HG03108 (cell line): ENCODE measurements around the gene JMJD7.

ENCODE experiments used
- ATAC-seq: cut with Tn5 transposase; IDR thresholded peaks from one replicate; pipeline ENCODE4 v1.9.1; 2021; ENCODE audit warnings: moderate library complexity; ENCODE audit not compliant: unreplicated experiment

The JMJD7 gene

GRCh38 chr15:41880156-41880877, 52.4 kb downstream of the JMJD7 start:
- no peak for ATAC-seq

- no peak for ATAC-seq
Measured at GRCh38 chr15:41881086-41881485, 53.2 kb downstream of the JMJD7 start.

GRCh38 chr15:41881550-41881919, 53.6 kb downstream of the JMJD7 start:
- ATAC-seq, result no peak

- ATAC-seq, result no peak
Measured at GRCh38 chr15:41881920-41882688, 54.2 kb downstream of the JMJD7 start.

DNA sequence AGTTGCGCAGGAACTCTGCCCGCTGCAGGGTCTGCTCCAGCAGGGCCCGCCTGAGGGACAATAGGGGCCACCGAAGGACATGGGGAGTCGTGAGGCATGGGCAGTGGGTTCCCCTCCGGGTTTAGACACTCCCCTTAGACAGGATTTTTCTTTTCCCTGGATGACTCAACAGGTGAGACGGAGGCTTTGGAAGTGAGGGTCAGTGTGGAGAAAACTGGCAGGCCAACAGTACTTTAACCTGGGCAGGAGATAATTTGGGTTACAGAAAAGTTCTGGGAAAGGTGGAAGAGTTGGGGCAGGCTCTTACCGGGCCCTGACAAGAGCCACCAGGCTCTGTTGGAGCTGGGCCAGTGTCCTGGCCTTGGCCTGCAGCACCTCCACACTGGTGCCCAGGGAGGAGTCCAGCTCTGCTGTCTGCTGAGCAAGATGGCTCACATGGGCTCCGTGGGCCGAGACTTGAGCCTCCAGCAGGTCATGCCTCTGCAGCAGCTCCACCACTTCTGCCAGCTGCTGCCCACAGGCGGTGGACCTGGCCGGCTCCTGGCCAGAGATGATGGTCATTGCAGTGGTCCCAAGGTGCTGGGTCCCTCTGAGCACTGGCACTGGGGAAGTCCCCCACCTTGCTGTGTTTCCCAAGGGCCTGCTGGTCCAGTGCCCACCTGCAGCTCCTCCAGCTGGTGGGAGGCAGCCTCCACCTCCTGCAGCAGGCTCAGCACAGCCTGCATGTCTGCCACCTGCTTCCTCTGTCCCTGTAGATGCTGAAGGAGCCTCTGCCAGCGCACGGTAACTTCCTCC, 55.0 kb downstream of the JMJD7 start:
- no peak for ATAC-seq

- no peak for ATAC-seq
Measured at GRCh38 chr15:41883484-41883825, 55.6 kb downstream of the JMJD7 start.

DNA sequence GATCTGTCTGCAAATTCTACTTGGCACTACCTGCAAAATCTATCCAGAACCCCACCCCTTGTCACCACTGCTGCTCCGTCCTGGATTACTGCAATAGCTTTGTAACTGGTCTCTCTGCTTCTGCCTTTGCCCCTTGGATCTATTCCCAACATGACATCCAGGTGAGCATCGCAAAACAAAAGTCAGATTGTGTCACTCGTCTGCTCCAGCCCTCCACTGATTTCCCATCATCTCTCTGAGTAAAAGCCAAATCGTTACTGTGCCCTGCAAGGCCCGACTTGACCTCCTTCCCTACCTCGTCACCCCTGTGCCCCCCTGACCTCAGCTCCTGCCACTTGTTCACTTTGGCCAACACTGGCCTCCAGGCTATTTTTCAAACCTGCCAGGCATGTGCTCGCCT, 56.6 kb downstream of the JMJD7 start:
- no peak for ATAC-seq

DNA sequence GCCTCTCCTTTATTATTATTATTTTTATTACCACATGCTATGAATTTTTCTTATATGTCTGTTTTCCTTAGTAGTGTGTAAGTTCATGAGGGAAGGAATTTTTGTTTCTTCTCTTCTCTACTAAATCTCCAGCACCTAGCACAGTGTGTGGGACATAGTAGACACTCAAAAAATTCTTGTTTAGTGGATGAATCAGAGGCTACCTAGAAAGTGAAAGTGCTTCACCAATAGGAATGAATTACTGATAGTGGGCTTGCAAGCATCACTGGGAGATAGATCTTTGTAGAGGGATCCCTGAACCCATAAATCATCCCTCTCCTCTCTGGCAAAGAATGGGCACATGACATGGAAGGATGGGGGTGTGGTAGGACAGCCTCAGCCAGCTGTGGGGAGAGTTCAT, 57.4 kb downstream of the JMJD7 start:
- no peak for ATAC-seq

DNA sequence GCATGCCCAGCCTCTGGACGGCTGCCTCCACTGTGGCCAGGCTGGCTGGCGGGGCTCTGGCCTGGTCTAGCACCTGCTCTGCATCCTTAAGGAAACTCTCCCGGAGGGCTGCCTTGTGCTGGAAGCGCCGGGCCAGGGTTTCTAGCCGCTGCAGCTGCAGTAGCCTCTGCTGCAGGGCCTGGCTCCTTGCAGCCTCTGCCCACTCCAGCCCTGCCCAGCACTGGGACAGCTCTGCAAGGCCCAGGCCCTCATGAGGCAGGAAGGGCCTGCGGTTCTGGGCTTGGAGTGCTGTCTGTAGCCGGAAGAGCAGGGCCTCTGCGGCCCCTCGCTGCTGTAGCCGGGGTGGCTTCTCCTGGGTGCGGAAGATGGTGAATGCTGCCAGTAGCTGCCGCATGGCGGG, 57.9 kb downstream of the JMJD7 start:
- ATAC-seq, result no peak

GRCh38 chr15:41886741-41887140, 58.8 kb downstream of the JMJD7 start:
- no peak for ATAC-seq

GRCh38 chr15:41887161-41887560, 59.3 kb downstream of the JMJD7 start:
- ATAC-seq, result no peak
